ENCODE data around the gene TMC8.

TMC8 gene

DNA sequence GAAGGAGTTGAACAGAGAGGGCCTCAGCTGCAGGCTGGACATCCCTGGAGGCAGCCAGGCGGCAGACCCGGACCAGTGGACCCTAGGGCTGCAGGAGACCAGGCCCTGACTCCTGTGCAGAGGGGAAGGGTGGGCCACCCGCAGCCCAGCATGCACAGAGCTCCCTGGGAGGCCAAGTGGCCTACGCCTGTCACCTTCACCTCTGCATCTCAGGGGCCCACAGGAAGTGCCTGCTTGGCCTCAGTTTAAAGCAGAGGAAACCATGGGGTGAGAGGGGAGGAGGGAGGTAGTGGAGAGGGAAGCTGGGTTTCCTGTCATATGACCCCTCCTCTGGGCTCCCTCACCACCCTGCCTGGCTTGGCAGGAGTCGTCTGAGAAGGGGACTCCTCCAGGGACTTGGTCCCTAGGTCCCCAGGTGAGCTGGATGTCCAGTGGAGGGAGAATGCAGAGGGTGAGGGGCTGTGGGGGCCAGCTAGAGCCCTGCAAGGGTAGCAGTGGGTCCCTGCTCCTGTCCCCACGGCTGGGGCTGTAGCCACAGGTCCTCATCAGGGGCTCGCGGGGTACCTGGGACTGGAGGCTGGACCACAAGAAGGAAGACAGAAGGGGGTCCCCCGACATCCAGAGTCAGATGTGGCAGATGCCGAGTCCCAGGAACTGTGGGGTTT lies at the start of gene TMC8:
TSS of gene TMC8 (plus strand) at position 335 of the 665 bp plus-strand sequence. CDS start 818 bp downstream, outside the sequence.
- DNase-seq (ENCODE audit: low spot score), result peak; percentile 42

GRCh38 chr17:78081551-78081950 lies 49.0 kb upstream of the TMC8 start:
- no peak for DNase-seq (ENCODE audit: low spot score)

DNA sequence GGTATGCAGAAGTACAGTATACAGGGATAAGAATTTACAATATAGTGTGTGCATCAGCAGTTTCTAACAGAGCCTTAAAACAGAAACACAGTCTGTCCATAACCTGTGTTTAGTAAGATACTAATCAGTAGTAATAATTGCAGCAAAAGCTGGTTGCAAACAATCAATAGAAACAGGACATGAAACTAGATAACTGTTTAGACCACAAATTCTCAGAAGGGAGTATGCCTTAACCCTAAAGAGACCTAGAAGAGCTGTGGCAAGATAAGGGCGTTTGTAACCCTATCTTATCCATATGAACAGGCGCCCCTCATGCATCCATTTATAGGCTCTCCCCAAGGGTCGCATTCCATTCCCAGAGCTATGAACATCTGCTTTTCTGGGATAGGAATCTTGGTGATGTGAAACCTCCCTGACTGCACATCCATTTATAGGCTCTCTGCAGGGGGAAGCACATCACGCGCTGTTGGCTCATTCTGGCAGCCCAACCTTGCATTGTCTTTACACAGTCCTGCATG lies 48.2 kb upstream of the TMC8 start:
- DNase-seq (ENCODE audit: low spot score), result peak; percentile 48

DNA sequence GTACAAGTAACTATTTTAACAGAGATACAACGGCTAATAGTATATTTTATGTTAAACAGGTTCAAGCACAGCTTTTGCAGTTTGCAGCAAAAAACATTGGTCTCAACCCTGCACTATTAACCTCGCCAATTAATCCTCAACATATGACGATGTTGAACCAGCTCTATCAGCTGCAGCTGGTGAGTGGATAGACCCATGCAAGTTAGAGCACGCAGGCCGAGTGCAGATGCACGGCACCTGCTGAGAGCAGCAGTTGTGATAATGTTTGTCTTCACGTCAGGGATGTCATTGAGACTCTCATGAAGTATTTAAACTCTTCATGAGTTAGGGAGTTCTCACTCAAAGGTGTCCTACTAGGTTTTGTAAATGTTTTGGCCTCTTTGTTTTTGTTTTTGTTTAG lies 47.6 kb upstream of the TMC8 start:
- peak; percentile 17 for DNase-seq (ENCODE audit: low spot score)

DNA sequence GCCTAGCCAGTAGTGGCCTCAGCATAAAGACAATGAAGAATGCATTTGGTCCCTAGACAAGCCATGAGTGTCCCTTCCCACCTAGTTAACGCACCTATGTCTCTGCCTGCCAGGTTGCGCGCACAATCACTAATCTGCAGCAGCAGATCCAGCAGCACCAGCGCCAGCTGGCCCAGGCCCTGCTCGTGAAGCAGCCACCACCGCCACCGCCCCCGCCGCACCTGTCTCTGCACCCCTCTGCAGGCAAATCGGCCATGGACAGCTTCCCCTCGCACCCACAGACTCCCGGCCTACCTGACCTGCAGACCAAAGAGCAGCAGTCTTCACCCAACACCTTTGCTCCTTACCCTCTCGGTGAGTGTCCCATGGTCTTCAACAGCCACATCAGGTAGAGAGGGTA lies 43.8 kb upstream of the TMC8 start:
- no peak for DNase-seq (ENCODE audit: low spot score)

- no peak for DNase-seq (ENCODE audit: low spot score)
These were observed 42.0 kb upstream of the TMC8 start for GRCh38 chr17:78088529-78088928.

- DNase-seq (ENCODE audit: low spot score), result no peak
These were observed 40.8 kb upstream of the TMC8 start for GRCh38 chr17:78089576-78090281.

- no peak for DNase-seq (ENCODE audit: low spot score)
These were observed 37.7 kb upstream of the TMC8 start for GRCh38 chr17:78092794-78093324.

- no peak for DNase-seq (ENCODE audit: low spot score)
These were observed 35.5 kb upstream of the TMC8 start for GRCh38 chr17:78095035-78095434.

GRCh38 chr17:78096093-78096492 lies 34.5 kb upstream of the TMC8 start:
- no peak for DNase-seq (ENCODE audit: low spot score)

DNA sequence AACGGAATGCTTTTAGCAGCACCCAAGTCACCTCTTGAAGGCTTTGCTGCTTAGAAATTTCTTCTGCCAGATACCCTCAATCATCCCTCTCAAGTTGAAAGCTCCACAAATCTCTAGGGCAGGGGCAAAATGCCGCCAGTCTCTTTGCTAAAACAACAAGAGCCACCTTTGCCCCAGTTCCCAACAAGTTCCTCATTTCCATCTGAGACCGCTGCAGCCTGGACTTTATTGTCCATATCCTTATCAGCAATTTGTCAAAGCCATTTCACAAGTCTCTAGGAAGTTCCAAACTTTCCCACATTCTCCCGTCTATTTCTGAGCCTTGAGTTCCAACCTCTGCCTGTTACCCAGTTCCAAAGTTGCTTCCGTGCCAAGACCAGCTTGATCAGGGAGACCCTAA lies 29.5 kb upstream of the TMC8 start:
- no peak for DNase-seq (ENCODE audit: low spot score)

DNA sequence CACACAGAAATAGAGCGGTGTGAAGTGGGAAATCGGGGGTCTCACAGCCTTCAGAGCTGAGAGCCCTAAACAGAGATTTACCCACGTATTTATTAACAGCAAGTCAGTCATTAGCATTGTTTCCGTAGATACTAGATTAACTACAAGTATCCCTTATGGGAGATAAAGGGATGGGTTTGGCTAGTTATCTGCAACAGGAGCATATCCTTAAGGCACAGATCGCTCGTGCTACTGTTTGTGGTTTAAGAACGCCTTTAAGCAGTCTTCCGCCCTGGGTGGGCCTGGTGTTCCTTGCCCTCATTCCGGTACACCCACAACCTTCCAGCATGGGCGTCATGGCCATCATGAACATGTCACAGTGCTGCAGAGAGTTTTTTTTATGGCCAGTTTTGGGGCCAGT lies 29.0 kb upstream of the TMC8 start:
- no peak for DNase-seq (ENCODE audit: low spot score)

GRCh38 chr17:78103311-78103710 lies 27.3 kb upstream of the TMC8 start:
- DNase-seq (ENCODE audit: low spot score), result no peak

- no peak for DNase-seq (ENCODE audit: low spot score)
These were observed 26.0 kb upstream of the TMC8 start for GRCh38 chr17:78104540-78104941.

DNA sequence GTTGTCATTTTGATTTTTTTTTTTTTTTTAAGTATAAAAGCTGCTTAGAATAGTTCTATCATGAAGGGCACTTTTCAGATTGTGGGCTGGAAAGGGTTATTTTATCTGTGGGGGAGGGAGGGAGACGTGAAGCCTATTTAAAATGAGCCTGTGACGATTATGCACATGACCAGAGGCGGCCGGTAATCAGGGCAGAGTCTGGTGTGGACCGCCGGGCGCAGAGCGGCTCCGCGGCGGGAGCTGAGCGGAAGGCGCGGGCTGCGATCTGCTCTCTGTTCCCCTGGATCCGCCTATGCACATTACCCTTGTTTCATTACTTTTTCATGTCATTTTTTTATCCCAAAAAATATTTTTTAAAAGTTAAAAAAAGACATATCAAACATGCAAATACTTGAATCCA lies 25.5 kb upstream of the TMC8 start:
- no peak for DNase-seq (ENCODE audit: low spot score)

DNA sequence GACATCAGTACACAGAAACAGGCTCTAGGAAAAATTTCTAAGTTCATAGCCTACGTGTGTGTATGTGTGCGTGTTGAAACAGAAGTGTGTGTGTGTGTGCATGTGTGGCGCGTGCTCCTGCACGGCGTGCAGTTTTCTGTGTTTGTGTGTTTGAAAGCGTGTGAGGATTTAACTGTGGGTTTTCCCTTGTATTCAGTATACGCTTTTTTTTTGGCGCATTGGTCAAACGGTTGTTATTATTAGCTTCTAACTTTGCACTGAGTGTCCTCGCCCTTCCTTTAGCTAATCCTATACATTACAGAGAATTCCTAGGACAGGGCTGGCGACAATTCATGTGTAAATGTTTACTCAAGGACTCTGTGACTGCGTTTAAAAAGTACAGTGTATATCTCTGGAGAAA lies 25.0 kb upstream of the TMC8 start:
- no peak for DNase-seq (ENCODE audit: low spot score)

DNA sequence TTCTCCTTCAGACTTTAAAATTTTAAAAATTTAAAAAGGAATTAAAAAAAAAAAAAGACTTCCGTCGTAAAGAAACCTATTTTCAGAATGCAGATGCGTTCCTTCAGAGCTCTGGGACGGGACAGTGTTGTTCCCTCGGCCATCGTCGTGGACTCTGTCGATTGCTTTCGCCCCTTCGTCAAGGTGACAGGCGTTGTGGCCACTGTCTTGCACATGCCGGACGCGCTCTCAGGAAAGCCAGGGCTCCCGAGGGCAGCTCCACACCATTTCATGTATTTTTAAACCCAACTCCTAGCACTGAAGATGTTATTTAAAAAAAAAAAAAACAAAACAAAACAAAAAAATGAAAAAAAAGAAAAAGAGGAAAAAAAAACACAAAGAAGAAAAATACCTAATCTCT lies 24.4 kb upstream of the TMC8 start:
- no peak for DNase-seq (ENCODE audit: low spot score)

DNA sequence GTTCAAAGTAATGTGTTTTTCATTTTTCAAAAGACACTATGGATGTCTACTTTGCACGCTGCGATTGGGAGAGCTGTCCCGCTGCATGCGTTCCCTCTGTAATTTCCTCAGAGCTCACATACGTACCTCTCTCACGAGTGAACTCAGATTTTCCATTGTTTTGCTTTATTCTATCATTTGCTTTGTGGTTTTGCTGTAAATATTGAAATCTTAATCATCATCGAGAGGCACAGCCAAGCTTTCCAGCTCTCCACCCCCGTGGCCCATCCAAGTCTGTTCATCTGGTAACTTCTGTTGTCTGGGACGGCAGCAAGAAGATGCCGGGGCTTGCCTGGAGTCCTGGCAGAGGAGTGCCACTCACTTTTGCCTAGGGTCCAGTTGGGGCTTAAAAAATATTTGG lies 23.1 kb upstream of the TMC8 start:
- DNase-seq (ENCODE audit: low spot score), result no peak

DNA sequence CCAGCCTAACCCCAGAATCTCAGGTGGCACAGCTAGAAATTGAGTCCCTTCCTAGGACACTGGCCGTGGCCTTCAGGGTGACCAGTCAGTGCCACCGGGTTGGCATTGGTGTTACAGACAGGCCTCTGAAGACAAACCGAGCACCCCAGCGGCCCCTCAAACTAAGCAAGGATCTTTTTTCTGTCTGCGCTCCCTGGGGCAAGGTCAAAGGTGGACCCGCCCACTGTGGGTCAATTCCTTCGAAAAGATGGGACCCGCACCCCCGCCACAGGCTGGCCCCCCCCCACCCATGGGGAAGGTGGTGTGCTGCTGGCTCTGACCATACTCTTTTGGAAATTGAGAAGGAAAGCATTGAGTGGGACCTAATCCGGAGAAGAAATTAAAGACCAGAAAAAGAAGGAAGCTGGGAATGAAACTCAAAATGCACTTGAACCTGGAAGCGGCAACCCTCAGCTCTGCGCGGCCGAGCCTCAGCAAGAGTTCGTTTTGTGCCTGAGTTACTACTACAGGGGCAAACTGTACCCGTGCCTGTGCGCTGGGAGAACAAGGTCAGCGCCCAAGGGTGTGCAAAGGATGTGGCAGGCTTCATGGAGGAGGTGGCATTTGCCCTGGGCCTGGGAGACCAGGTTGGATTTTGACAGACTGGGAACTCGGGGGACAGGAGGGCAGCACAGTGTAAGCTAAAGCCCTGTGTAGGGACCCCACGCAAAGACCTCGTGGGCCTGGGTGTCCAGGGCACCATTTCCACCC lies 22.4 kb upstream of the TMC8 start:
- no peak for DNase-seq (ENCODE audit: low spot score)

- no peak for DNase-seq (ENCODE audit: low spot score)
These were observed 21.7 kb upstream of the TMC8 start for GRCh38 chr17:78108726-78109488.

- no peak for DNase-seq (ENCODE audit: low spot score)
These were observed 21.1 kb upstream of the TMC8 start for GRCh38 chr17:78109489-78109761.

GRCh38 chr17:78110363-78111015 lies 20.1 kb upstream of the TMC8 start:
- DNase-seq (ENCODE audit: low spot score), result no peak

Measured in hematopoietic multipotent progenitor cell treated with erythropoietin and hydrocortisone succinate and interleukin-3 and kit ligand, for 15 days (in vitro differentiated cells).